Esophagus muscularis mucosa (tissue), 4 donors: ENCODE data around the gene RAD51B.

Experiments
- EP300 ChIP-seq: sonication (generic); formaldehyde crosslinking; IDR thresholded peaks from one replicate; pipeline ENCODE4 v1.6.1; 2017; ENCODE audit warnings: antibody characterized with exemption
- POLR2A ChIP-seq: fragments of 450-650 bp; IDR thresholded peaks from one replicate; pipeline ENCODE4 v1.6.1; 2017; ENCODE audit warnings: antibody characterized with exemption, moderate library complexity, mild to moderate bottlenecking, low read depth
- POLR2AphosphoS5 ChIP-seq, 2 donors: sonication (generic); formaldehyde crosslinking; IDR thresholded peaks; one replicate each; pipeline ENCODE4 v1.6.1; 2017; ENCODE audit warnings: antibody characterized with exemption in 2 of 2
- TF ChIP-seq, protein P1 (sequence below), 3 experiments: fragments of 200-600 bp in 2 of 3; fragments of 450-650 bp in 1 of 3; sonication (generic) in 2 of 3; IDR thresholded peaks; one replicate each; pipeline ENCODE4 v1.5.1; 2017 to 2019; ENCODE audit warnings: antibody characterized with exemption in 3 of 3, mild to moderate bottlenecking in 2 of 3, moderate library complexity in 1 of 3

DNA sequence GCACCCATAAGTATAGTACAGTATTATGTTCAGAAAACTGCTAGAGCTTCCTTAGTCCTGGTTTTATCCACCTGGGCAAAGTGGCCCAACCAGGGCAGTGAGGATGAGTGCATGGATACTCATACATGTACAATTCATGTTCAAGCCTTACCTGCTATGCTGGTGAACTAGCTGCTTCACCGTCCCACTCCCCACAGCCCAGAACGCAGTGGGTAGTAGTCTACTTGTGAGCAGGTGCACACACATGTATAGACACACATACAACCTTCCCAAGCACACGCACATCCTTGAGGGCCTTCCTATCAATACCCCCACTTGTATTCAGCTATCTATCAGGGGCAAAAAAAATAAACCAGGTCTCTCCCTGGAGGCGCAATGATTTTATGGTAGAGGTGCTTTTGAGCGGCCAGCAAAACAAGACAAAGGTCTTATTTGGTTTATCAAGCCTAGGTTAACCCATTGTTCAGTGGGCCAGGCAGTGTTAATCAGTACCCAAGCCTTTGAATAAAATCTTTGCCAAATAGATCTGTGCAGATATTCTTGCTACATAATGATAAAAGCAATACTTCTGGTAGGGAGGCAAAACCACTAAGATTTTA lies 903.5 kb downstream of the RAD51B start:
- TF ChIP-seq, protein P1, sequence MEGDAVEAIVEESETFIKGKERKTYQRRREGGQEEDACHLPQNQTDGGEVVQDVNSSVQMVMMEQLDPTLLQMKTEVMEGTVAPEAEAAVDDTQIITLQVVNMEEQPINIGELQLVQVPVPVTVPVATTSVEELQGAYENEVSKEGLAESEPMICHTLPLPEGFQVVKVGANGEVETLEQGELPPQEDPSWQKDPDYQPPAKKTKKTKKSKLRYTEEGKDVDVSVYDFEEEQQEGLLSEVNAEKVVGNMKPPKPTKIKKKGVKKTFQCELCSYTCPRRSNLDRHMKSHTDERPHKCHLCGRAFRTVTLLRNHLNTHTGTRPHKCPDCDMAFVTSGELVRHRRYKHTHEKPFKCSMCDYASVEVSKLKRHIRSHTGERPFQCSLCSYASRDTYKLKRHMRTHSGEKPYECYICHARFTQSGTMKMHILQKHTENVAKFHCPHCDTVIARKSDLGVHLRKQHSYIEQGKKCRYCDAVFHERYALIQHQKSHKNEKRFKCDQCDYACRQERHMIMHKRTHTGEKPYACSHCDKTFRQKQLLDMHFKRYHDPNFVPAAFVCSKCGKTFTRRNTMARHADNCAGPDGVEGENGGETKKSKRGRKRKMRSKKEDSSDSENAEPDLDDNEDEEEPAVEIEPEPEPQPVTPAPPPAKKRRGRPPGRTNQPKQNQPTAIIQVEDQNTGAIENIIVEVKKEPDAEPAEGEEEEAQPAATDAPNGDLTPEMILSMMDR (IDR thresholded peaks at IDR 0.05): no peak
- no peak for TF ChIP-seq POLR2AphosphoS5 (IDR thresholded peaks at IDR 0.05)
- TF ChIP-seq EP300: no peak
- TF ChIP-seq POLR2A: no peak
